SJCRH30 (cell line): ENCODE results near the gene PRCD. TPM values are rescaled to one million over a fixed set of nuclear protein-coding genes. Genes with fewer than 3 reads are reported as not detected.
A peak's percentile ranks its signal among the peaks of the same experiment; 100 is the strongest.
"Not testable (repeated sequence)": the region's sequence is repeated elsewhere in the genome, so short reads cannot be mapped to it uniquely, and the experiment has no call there.

Experiments
- DNase-seq, 2 experiments: peaks; one replicate each; pipeline ENCODE4 v3.0.0-alpha.2; 2015 to 2020
- H3K27ac ChIP-seq: fragments of 250-450 bp; sonication (Bioruptor Pico); 2 replicates; pipeline ENCODE4 v1.5.1; 2020; ENCODE audit warnings: mild to moderate bottlenecking, moderate library complexity
- H3K27me3 ChIP-seq: fragments of 250-450 bp; sonication (Bioruptor Pico); 2 replicates; pipeline ENCODE4 v1.5.1; 2020; ENCODE audit warnings: mild to moderate bottlenecking, moderate library complexity
- H3K36me3 ChIP-seq: fragments of 250-450 bp; sonication (Bioruptor Pico); 2 replicates; pipeline ENCODE4 v1.5.1; 2020; ENCODE audit warnings: mild to moderate bottlenecking, moderate library complexity
- H3K4me1 ChIP-seq: fragments of 250-450 bp; sonication (Bioruptor Pico); 2 replicates; pipeline ENCODE4 v1.5.1; 2020; ENCODE audit warnings: mild to moderate bottlenecking, moderate library complexity
- H3K4me3 ChIP-seq: fragments of 250-450 bp; sonication (Bioruptor Pico); 2 replicates; pipeline ENCODE4 v1.5.1; 2020; ENCODE audit warnings: mild to moderate bottlenecking, moderate library complexity
- H3K9me3 ChIP-seq: fragments of 250-450 bp; sonication (Bioruptor Pico); replicated peaks from 2 replicates; pipeline ENCODE4 v1.5.1; 2020; ENCODE audit warnings: mild to moderate bottlenecking, moderate library complexity
- total RNA-seq: library from RNA; depleted of rRNA; stranded (reverse); fragments of >200 nt; shearing (Covaris generic); gene quantifications from 2 replicates; pipeline ENCODE4 v1.2.3, GENCODE V29; 2014

PRCD gene
- total RNA-seq, 1 experiment from 2014 or later: 2.1 TPM

- no peaks in the 10 kb centered on the region for H3K36me3 ChIP-seq
- peak; percentile 84 to 85 for DNase-seq
- no peaks in the 10 kb centered on the region for H3K9me3 ChIP-seq
- H3K4me3 ChIP-seq: peak overlapping the region; percentile 33
- peaks cover 6% of the 10 kb centered on the region for H3K27me3 ChIP-seq
- peaks cover 39% of the 10 kb centered on the region for H3K4me1 ChIP-seq
- peak overlapping the region; percentile 44 for H3K27ac ChIP-seq
These were observed 10.4 kb upstream of the PRCD start for GRCh38 chr17:76529224-76530094.

- Histone ChIP-seq H3K27ac (peak overlapping the region; percentile 44), H3K9me3 (no peaks in the 10 kb centered on the region), H3K27me3 (no peaks in the 10 kb centered on the region), H3K36me3 (no peaks in the 10 kb centered on the region), H3K4me1 (peaks cover 32% of the 10 kb centered on the region), H3K4me3 (peak overlapping the region; percentile 33)
- DNase-seq: peak; percentile 53 to 67
These were observed 9.6 kb upstream of the PRCD start for GRCh38 chr17:76530095-76530723.

- Histone ChIP-seq H3K27me3 (no peaks in the 10 kb centered on the region), H3K9me3 (no peaks in the 10 kb centered on the region), H3K4me3 (peak overlapping the region; percentile 33), H3K36me3 (no peaks in the 10 kb centered on the region), H3K4me1 (peaks cover 30% of the 10 kb centered on the region), H3K27ac (peak overlapping the region; percentile 44)
- DNase-seq: no peak
These were observed 8.9 kb upstream of the PRCD start for GRCh38 chr17:76530811-76531485.

- DNase-seq: no peak
- Histone ChIP-seq H3K4me3 (no peak overlapping the region), H3K9me3 (no peaks in the 10 kb centered on the region), H3K27ac (no peak overlapping the region), H3K4me1 (peaks cover 30% of the 10 kb centered on the region), H3K36me3 (no peaks in the 10 kb centered on the region), H3K27me3 (no peaks in the 10 kb centered on the region)
These were observed 8.3 kb upstream of the PRCD start for GRCh38 chr17:76531486-76532038.

- H3K27me3 ChIP-seq: no peaks in the 10 kb centered on the region
- H3K36me3 ChIP-seq: no peaks in the 10 kb centered on the region
- H3K27ac ChIP-seq: no peak overlapping the region
- no peaks in the 10 kb centered on the region for H3K9me3 ChIP-seq
- DNase-seq: no peak
- H3K4me3 ChIP-seq: no peak overlapping the region
- H3K4me1 ChIP-seq: peaks cover 30% of the 10 kb centered on the region
These were observed 7.7 kb upstream of the PRCD start for GRCh38 chr17:76532072-76532651.

- H3K27me3 ChIP-seq, H3K27ac ChIP-seq, H3K9me3 ChIP-seq, DNase-seq, H3K4me3 ChIP-seq, H3K36me3 ChIP-seq: not testable (repeated sequence)
- H3K4me1 ChIP-seq: peaks cover 27% of the 10 kb centered on the region
These were observed 6.0 kb upstream of the PRCD start for GRCh38 chr17:76533640-76534359.

GRCh38 chr17:76534831-76535732 lies 4.8 kb upstream of the PRCD start:
- Histone ChIP-seq H3K27ac (no peak overlapping the region), H3K9me3 (no peaks in the 10 kb centered on the region), H3K27me3 (no peaks in the 10 kb centered on the region), H3K36me3 (no peaks in the 10 kb centered on the region), H3K4me1 (peaks cover 27% of the 10 kb centered on the region), H3K4me3 (no peak overlapping the region)
- DNase-seq: no peak

GRCh38 chr17:76535788-76536510 lies 3.9 kb upstream of the PRCD start:
- Histone ChIP-seq H3K27ac (no peak overlapping the region), H3K4me1 (peaks cover 22% of the 10 kb centered on the region), H3K27me3 (no peaks in the 10 kb centered on the region), H3K4me3 (no peak overlapping the region), H3K9me3 (no peaks in the 10 kb centered on the region), H3K36me3 (no peaks in the 10 kb centered on the region)
- DNase-seq: no peak

- Histone ChIP-seq H3K9me3 (no peaks in the 10 kb centered on the region), H3K36me3 (no peaks in the 10 kb centered on the region), H3K4me3 (no peak overlapping the region), H3K27me3 (no peaks in the 10 kb centered on the region), H3K4me1 (peaks cover 26% of the 10 kb centered on the region), H3K27ac (no peak overlapping the region)
- DNase-seq: no peak
These were observed 3.1 kb upstream of the PRCD start for GRCh38 chr17:76536511-76537287.

GRCh38 chr17:76537288-76537577 lies 2.6 kb upstream of the PRCD start:
- Histone ChIP-seq H3K36me3 (no peaks in the 10 kb centered on the region), H3K27ac (no peak overlapping the region), H3K27me3 (no peaks in the 10 kb centered on the region), H3K4me3 (no peak overlapping the region), H3K4me1 (peaks cover 29% of the 10 kb centered on the region), H3K9me3 (no peaks in the 10 kb centered on the region)
- DNase-seq: no peak

GRCh38 chr17:76537578-76538280 lies 2.1 kb upstream of the PRCD start, which contains the start of gene CYGB:
Gene CYGB, minus strand, starts transcription at chr17:76537709. Its CDS starts 167 bp downstream, at chr17:76537542.
- Histone ChIP-seq H3K4me1 (peaks cover 30% of the 10 kb centered on the region), H3K4me3 (no peak within 1 kb of the TSS), H3K36me3 (no peaks in the 10 kb centered on the region), H3K9me3 (no peaks in the 10 kb centered on the region), H3K27me3 (no peaks in the 10 kb centered on the region), H3K27ac (no peak within 1 kb of the TSS; the same call in 1 of the 2 replicates)
- DNase-seq: no peak
